HG03196 (cell line): Measurements from ENCODE around the gene PMEPA1.

ENCODE experiments used
- ATAC-seq: cut with Tn5 transposase; IDR thresholded peaks from one replicate; pipeline ENCODE4 v1.9.1; 2021; ENCODE audit not compliant: unreplicated experiment

Gene PMEPA1

GRCh38 chr20:57680934-57681914 is 28.6 kb downstream of the PMEPA1 start:
- peak; percentile 35 for ATAC-seq

GRCh38 chr20:57680131-57680716 is 29.6 kb downstream of the PMEPA1 start:
- ATAC-seq = peak; percentile 46

GRCh38 chr20:57679113-57679512 is 30.7 kb downstream of the PMEPA1 start:
- no peak for ATAC-seq

GRCh38 chr20:57678340-57678739 is 31.5 kb downstream of the PMEPA1 start:
- no peak for ATAC-seq

GRCh38 chr20:57677584-57677982 is 32.2 kb downstream of the PMEPA1 start:
- no peak for ATAC-seq

- ATAC-seq = no peak
Observed at GRCh38 chr20:57676589-57677583, 32.9 kb downstream of the PMEPA1 start.

GRCh38 chr20:57675773-57676172 is 34.0 kb downstream of the PMEPA1 start:
- ATAC-seq = no peak

- no peak for ATAC-seq
Observed at GRCh38 chr20:57672953-57673575, 36.8 kb downstream of the PMEPA1 start.

- no peak for ATAC-seq
Observed at GRCh38 chr20:57672164-57672563, 37.7 kb downstream of the PMEPA1 start.

GRCh38 chr20:57671662-57672061 is 38.2 kb downstream of the PMEPA1 start:
- ATAC-seq = no peak

GRCh38 chr20:57671072-57671391 is 38.8 kb downstream of the PMEPA1 start:
- ATAC-seq = no peak

- no peak for ATAC-seq
Observed at GRCh38 chr20:57670288-57671071, 39.3 kb downstream of the PMEPA1 start.

- ATAC-seq = no peak
Observed at GRCh38 chr20:57669632-57670031, 40.2 kb downstream of the PMEPA1 start.

GRCh38 chr20:57667924-57668782 is 41.7 kb downstream of the PMEPA1 start:
- no peak for ATAC-seq

GRCh38 chr20:57667388-57667787 is 42.4 kb downstream of the PMEPA1 start:
- ATAC-seq = no peak

GRCh38 chr20:57666834-57667157 is 43.0 kb downstream of the PMEPA1 start:
- ATAC-seq = no peak

GRCh38 chr20:57666106-57666833 is 43.5 kb downstream of the PMEPA1 start:
- ATAC-seq = no peak

GRCh38 chr20:57665589-57665971 is 44.2 kb downstream of the PMEPA1 start:
- ATAC-seq = no peak
